Cardiac muscle cell (in vitro differentiated cells and primary cell): ENCODE measurements around the gene CDK5RAP2. TPM values are rescaled to one million over a fixed set of nuclear protein-coding genes. Genes with fewer than 3 reads are reported as not detected.

Source experiments
- DNase-seq, 2 donors: peaks; one replicate each; pipeline versions ENCODE4 v3.0.0 to v3.0.0-alpha.2; 2010 to 2017; ENCODE audit warnings: low read depth in 1 of 2, low spot score in 1 of 2
- H3K27ac ChIP-seq: fragments of 200-600 bp; sonication (generic); 2 replicates; pipeline ENCODE4 v1.5.1; 2016
- H3K27me3 ChIP-seq: fragments of 200-600 bp; sonication (generic); 2 replicates; pipeline ENCODE4 v1.6.0; 2016; ENCODE audit warnings: control low read depth
- H3K36me3 ChIP-seq: fragments of 200-600 bp; sonication (generic); 2 replicates; pipeline ENCODE4 v1.5.1; 2016; ENCODE audit warnings: control low read depth
- H3K4me1 ChIP-seq: fragments of 200-600 bp; sonication (generic); 2 replicates; pipeline ENCODE4 v1.8.1; 2017; ENCODE audit warnings: low read depth, mild to moderate bottlenecking, mixed run types
- H3K4me3 ChIP-seq: fragments of 200-600 bp; sonication (generic); 2 replicates; pipeline ENCODE4 v1.5.1; 2016; ENCODE audit warnings: mild to moderate bottlenecking
- H3K9me3 ChIP-seq: fragments of 200-600 bp; sonication (generic); 2 replicates; pipeline ENCODE4 v1.5.1; 2017; ENCODE audit warnings: low read depth, mild to moderate bottlenecking, control low read depth
- polyA plus RNA-seq: library from polyadenylated mRNA; unstranded; fragments of >200 nt; fragmentation: Nextera tagmentation; extraction: Ambion mirVana; gene quantifications from 2 replicates; pipeline ENCODE4 v1.2.1, GENCODE V29; 2016
- total RNA-seq: library from RNA; depleted of rRNA; stranded (reverse); fragments of >200 nt; gene quantifications from 2 replicates; pipeline ENCODE4 v1.2.3, GENCODE V29; 2016
- TF ChIP-seq, protein P1 (sequence below): IDR thresholded peaks from 2 replicates; pipeline ENCODE4 v1.5.1; 2012; ENCODE audit warnings: low read depth, mild to moderate bottlenecking, low read length

CDK5RAP2 gene
- total and polyA plus RNA-seq, 2 experiments from 2014 or later = 33.5 to 60.4 TPM

DNA sequence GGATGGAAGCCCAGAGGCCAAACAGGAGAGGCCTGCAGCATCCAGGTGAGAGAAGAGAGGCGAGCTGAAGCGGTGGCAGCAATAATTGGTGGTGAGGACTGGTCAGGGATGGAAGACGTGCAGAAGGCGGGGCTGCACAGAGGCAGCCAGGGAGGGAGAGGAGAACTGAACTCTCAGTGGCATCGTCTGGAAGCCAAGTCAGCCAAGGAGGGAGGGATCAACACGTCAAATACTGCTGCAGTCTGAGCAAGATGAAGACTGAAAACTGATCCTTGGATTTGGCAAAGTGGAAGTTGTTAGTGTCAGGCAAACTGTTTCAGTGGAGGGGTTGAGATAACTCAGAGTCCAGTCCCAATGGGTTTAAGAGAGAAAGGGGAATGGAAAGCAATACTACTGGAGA lies 145.4 kb downstream of the CDK5RAP2 start:
- Histone ChIP-seq H3K4me1 (peaks cover 11% of the 10 kb centered on the region), H3K36me3 (peaks cover 6% of the 10 kb centered on the region), H3K9me3 (no peaks in the 10 kb centered on the region), H3K27me3 (no peaks in the 10 kb centered on the region), H3K4me3 (no peak overlapping the region), H3K27ac (no peak overlapping the region)
- TF ChIP-seq, protein P1, sequence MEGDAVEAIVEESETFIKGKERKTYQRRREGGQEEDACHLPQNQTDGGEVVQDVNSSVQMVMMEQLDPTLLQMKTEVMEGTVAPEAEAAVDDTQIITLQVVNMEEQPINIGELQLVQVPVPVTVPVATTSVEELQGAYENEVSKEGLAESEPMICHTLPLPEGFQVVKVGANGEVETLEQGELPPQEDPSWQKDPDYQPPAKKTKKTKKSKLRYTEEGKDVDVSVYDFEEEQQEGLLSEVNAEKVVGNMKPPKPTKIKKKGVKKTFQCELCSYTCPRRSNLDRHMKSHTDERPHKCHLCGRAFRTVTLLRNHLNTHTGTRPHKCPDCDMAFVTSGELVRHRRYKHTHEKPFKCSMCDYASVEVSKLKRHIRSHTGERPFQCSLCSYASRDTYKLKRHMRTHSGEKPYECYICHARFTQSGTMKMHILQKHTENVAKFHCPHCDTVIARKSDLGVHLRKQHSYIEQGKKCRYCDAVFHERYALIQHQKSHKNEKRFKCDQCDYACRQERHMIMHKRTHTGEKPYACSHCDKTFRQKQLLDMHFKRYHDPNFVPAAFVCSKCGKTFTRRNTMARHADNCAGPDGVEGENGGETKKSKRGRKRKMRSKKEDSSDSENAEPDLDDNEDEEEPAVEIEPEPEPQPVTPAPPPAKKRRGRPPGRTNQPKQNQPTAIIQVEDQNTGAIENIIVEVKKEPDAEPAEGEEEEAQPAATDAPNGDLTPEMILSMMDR = no peak
- peak; percentile 12 to 94 for DNase-seq

- H3K27ac ChIP-seq = no peak overlapping the region
- TF ChIP-seq, protein P1 = no peak
- DNase-seq = no peak
- peaks cover 11% of the 10 kb centered on the region for H3K4me1 ChIP-seq
- no peaks in the 10 kb centered on the region for H3K9me3 ChIP-seq
- H3K4me3 ChIP-seq = no peak overlapping the region
- peaks cover 3% of the 10 kb centered on the region for H3K36me3 ChIP-seq
- no peaks in the 10 kb centered on the region for H3K27me3 ChIP-seq
Observed at GRCh38 chr9:120433701-120434100, 146.3 kb downstream of the CDK5RAP2 start.

DNA sequence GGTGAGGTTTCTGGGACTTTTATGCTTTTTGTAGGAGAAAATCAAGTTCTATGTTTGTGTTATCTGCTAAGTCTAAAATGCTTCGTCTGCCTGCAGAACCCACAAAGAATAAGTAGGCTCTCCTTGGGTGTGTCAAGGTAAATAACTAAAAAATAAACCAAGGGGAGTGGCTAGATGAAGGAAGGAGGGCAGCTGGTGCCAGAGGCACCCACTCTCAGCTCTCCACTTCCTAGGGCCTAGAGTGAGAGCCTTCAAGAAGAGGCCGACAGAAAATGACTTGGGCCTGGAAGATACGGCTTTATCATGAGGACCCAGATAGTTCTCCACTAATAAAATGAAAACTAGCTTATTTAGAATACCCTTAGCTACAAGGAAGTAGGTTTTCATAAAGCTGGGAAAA lies 147.4 kb downstream of the CDK5RAP2 start:
- H3K36me3 ChIP-seq = peaks cover 2% of the 10 kb centered on the region
- no peak overlapping the region for H3K4me3 ChIP-seq
- TF ChIP-seq, protein P1 = no peak
- no peak overlapping the region for H3K27ac ChIP-seq
- H3K9me3 ChIP-seq = no peaks in the 10 kb centered on the region
- no peaks in the 10 kb centered on the region for H3K27me3 ChIP-seq
- DNase-seq = no peak
- H3K4me1 ChIP-seq = peaks cover 11% of the 10 kb centered on the region

- no peaks in the 10 kb centered on the region for H3K9me3 ChIP-seq
- DNase-seq = no peak
- H3K36me3 ChIP-seq = no peaks in the 10 kb centered on the region
- TF ChIP-seq, protein P1 = no peak
- no peak overlapping the region for H3K27ac ChIP-seq
- H3K4me3 ChIP-seq = no peak overlapping the region
- H3K4me1 ChIP-seq = peaks cover 11% of the 10 kb centered on the region
- no peaks in the 10 kb centered on the region for H3K27me3 ChIP-seq
Observed at GRCh38 chr9:120431268-120431667, 148.7 kb downstream of the CDK5RAP2 start.

GRCh38 chr9:120424248-120424647 lies 155.7 kb downstream of the CDK5RAP2 start:
- Histone ChIP-seq H3K4me1 (no peaks in the 10 kb centered on the region), H3K4me3 (no peak overlapping the region), H3K9me3 (no peaks in the 10 kb centered on the region), H3K27ac (no peak overlapping the region), H3K27me3 (no peaks in the 10 kb centered on the region), H3K36me3 (peaks cover 4% of the 10 kb centered on the region)
- TF ChIP-seq, protein P1 = no peak
- no peak for DNase-seq

GRCh38 chr9:120423812-120424211 lies 156.2 kb downstream of the CDK5RAP2 start:
- Histone ChIP-seq H3K36me3 (peaks cover 4% of the 10 kb centered on the region), H3K4me1 (no peaks in the 10 kb centered on the region), H3K9me3 (no peaks in the 10 kb centered on the region), H3K27ac (no peak overlapping the region), H3K4me3 (no peak overlapping the region), H3K27me3 (no peaks in the 10 kb centered on the region)
- TF ChIP-seq, protein P1 = no peak
- no peak for DNase-seq
